ENCODE results near the gene BARHL2. TPM values are rescaled to one million over a fixed set of nuclear protein-coding genes. Genes with fewer than 3 reads are reported as not detected.

The BARHL2 gene
- not detected for total RNA-seq
- not detected for polyA plus RNA-seq (ENCODE audit: insufficient read length in 6 of 6)
- long read RNA-seq, donor 1: 0 reads
- long read RNA-seq, donor 2: 0 reads
- long read RNA-seq, donor 3: 0 reads
- long read RNA-seq, donor 4: 0 reads
- long read RNA-seq, donor 5: 0 reads
- long read RNA-seq, donor 6: 0 reads
- long read RNA-seq, donor 7: 0 reads
- long read RNA-seq, donor 8: 0 reads
- long read RNA-seq, donor 9: 0 reads
- long read RNA-seq, donor 10: 0 reads
- long read RNA-seq, donor 11, partial matches to known transcripts: 0 of 2 reads
- long read RNA-seq, donor 11, other reads (novel, unspliced or antisense): 0 of 2 reads
- long read RNA-seq, donor 12: 0 reads

DNA sequence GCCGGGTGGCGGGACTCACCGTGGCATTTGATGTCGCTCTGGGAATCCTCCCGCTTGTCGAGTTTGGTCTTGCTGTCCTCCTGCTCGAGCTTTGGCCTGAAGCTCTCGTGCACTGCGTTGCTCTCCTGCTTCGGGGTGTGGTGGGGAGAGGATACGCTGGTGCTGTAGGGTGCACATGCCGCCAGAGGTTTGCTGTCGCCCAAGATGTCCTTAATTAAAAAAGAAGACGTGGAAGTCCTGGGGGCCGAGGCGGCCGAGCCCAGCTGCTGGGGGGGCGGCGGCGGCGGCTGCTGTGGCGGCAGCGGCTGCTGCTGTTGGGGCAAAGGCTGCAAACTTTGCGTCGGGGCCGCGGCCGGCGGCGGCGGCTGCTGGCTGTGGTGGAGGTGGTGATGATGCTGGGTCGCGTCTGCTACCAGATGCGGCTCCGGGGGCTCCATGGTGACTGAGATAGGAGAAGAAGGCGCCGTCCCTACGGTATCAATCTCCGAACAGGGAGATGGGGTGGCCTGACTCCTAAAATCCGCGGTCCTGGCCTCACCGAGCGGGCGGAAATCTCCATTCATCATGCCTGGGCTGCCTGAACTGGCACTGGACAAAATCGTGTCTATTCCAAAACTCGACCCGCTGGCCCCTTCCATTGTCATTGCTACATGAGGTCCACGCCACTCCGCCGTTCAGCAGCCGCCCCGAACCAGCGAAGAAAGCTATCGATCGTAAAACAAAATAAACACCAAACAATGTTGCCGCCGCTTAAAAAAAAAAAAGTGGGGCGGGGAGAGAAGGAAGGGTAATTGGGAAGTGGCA is at the start of gene BARHL2:
Gene BARHL2 (minus strand): TSS at position 751 of the 804 bp plus-strand sequence. CDS start 107 bp downstream, at position 644.
- ATAC-seq: no peak
- DNase-seq: peak in 1 of 4 donors; percentile 70
- Histone ChIP-seq H3K36me3 (no peaks in the 10 kb centered on the region), H3K9me3 (no peaks in the 10 kb centered on the region), H3K4me1 (peaks cover 7 to 8% of the 10 kb centered on the region in 2 donors), H3K27ac (no peak within 1 kb of the TSS), H3K4me3 (peak within 1 kb of the TSS in 1 of 2 donors; percentile 21), H3K27me3 (peaks cover 97 to 100% of the 10 kb centered on the region in 2 donors)
- intact Hi-C loops (cut with DNase I): no loop called here
- no peak for TF ChIP-seq CTCF (IDR thresholded peaks at IDR 0.05)

DNA sequence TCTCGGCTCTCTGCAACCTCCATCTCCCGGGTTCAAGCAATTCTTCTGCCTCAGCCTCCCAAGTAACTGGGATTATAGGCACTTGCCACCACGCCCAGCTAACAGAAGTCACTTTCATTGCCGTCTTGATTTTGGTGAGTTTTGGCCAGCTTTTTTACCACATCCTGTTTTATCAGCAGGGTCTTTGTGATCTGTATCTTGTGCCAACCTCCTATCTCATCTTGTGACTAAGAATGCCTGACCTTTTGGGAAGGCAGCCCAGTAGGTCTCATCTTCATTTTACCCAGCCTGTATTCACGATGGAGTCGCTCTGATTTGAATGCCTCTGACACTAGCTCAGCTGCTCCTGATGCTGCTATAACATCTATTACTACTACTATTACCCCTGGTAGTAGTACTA is 46.8 kb upstream of the BARHL2 start:
- no peak for DNase-seq
- Histone ChIP-seq H3K27ac (no peak overlapping the region), H3K27me3 (peaks cover 5 to 39% of the 10 kb centered on the region in 2 donors), H3K36me3 (no peaks in the 10 kb centered on the region), H3K9me3 (no peaks in the 10 kb centered on the region), H3K4me3 (no peak overlapping the region), H3K4me1 (no peaks in the 10 kb centered on the region)
- no peak for ATAC-seq
- no peak for TF ChIP-seq CTCF (IDR thresholded peaks at IDR 0.05)
- intact Hi-C loops (cut with DNase I): no loop called here

- peaks cover 5 to 40% of the 10 kb centered on the region in 2 donors for H3K27me3 ChIP-seq
- H3K9me3 ChIP-seq: no peaks in the 10 kb centered on the region
- no peaks in the 10 kb centered on the region for H3K36me3 ChIP-seq
- H3K4me1 ChIP-seq: no peaks in the 10 kb centered on the region
- H3K27ac ChIP-seq: no peak overlapping the region
- ATAC-seq (no peak), DNase-seq (no peak)
- H3K4me3 ChIP-seq: no peak overlapping the region
- TF ChIP-seq CTCF (IDR thresholded peaks at IDR 0.05): no peak
- intact Hi-C loops (cut with DNase I): no loop called here
Observed at GRCh38 chr1:90763506-90763905, 46.4 kb upstream of the BARHL2 start.

- DNase-seq: peak in 1 of 4 donors; percentile 41
- no peak overlapping the region for H3K4me3 ChIP-seq
- no peak for ATAC-seq
- H3K27me3 ChIP-seq: peaks cover 5 to 40% of the 10 kb centered on the region in 2 donors
- no peak overlapping the region for H3K27ac ChIP-seq
- H3K4me1 ChIP-seq: no peaks in the 10 kb centered on the region
- H3K36me3 ChIP-seq: no peaks in the 10 kb centered on the region
- intact Hi-C loops (cut with DNase I): no loop called here
- TF ChIP-seq CTCF (IDR thresholded peaks at IDR 0.05): no peak
- no peaks in the 10 kb centered on the region for H3K9me3 ChIP-seq
Observed at GRCh38 chr1:90761781-90762589, 44.9 kb upstream of the BARHL2 start.
